Glomerular endothelial cell (primary cell): ENCODE measurements around the gene GALNT10. TPM values are rescaled to one million over a fixed set of nuclear protein-coding genes. Genes with fewer than 3 reads are reported as not detected.

Experiments used
- DNase-seq: peaks from one replicate; pipeline ENCODE4 v3.0.0-alpha.2; 2011; ENCODE audit warnings: low read depth, low spot score; ENCODE audit errors: extremely low read depth
- total RNA-seq: library from RNA; depleted of rRNA; stranded (reverse); fragments of >200 nt; gene quantifications from 2 replicates; pipeline ENCODE4 v1.2.3, GENCODE V29; 2015

GALNT10 gene
- total RNA-seq, 1 donor from 2014 or later: 66.7 TPM

- DNase-seq: no peak
These were observed 12.1 kb downstream of the GALNT10 start for GRCh38 chr5:154202379-154203260.

- DNase-seq: no peak
These were observed 13.5 kb downstream of the GALNT10 start for GRCh38 chr5:154203798-154204578.

GRCh38 chr5:154205441-154206117 is 15.0 kb downstream of the GALNT10 start:
- no peak for DNase-seq

GRCh38 chr5:154206311-154206710 is 15.8 kb downstream of the GALNT10 start:
- DNase-seq: no peak

GRCh38 chr5:154207204-154207603 is 16.7 kb downstream of the GALNT10 start:
- DNase-seq: no peak

GRCh38 chr5:154209591-154210081 is 19.1 kb downstream of the GALNT10 start:
- DNase-seq: no peak

- DNase-seq: no peak
These were observed 19.6 kb downstream of the GALNT10 start for GRCh38 chr5:154210163-154210562.

- DNase-seq: no peak
These were observed 21.3 kb downstream of the GALNT10 start for GRCh38 chr5:154211641-154212390.

GRCh38 chr5:154213592-154213991 is 23.1 kb downstream of the GALNT10 start:
- no peak for DNase-seq

- no peak for DNase-seq
These were observed 24.0 kb downstream of the GALNT10 start for GRCh38 chr5:154214371-154215106.

GRCh38 chr5:154215571-154216325 is 25.2 kb downstream of the GALNT10 start:
- no peak for DNase-seq

- DNase-seq: no peak
These were observed 26.9 kb downstream of the GALNT10 start for GRCh38 chr5:154217462-154217861.

GRCh38 chr5:154218786-154219185 is 28.3 kb downstream of the GALNT10 start:
- no peak for DNase-seq

GRCh38 chr5:154220625-154221024 is 30.1 kb downstream of the GALNT10 start:
- DNase-seq: no peak

- DNase-seq: no peak
These were observed 30.9 kb downstream of the GALNT10 start for GRCh38 chr5:154221371-154221896.

- DNase-seq: no peak
These were observed 31.9 kb downstream of the GALNT10 start for GRCh38 chr5:154222414-154222813.

GRCh38 chr5:154223320-154223719 is 32.8 kb downstream of the GALNT10 start:
- no peak for DNase-seq

- DNase-seq: no peak
These were observed 36.6 kb downstream of the GALNT10 start for GRCh38 chr5:154227090-154227489.

GRCh38 chr5:154228696-154229095 is 38.2 kb downstream of the GALNT10 start:
- DNase-seq: no peak
